Prostate gland (tissue), 2 donors: ENCODE data around the gene TEX261.

Experiments used
- CTCF ChIP-seq, 4 experiments: fragments of 200-600 bp in 2 of 4; fragments of 450-650 bp in 2 of 4; sonication (generic) in 2 of 4; IDR thresholded peaks; 1 replicate in 3 of 4; 2 replicates in 1 of 4; pipeline ENCODE4 v1.5.1; 2016 to 2019; ENCODE audit warnings: antibody characterized with exemption in 4 of 4, mild to moderate bottlenecking in 2 of 4, moderate library complexity in 2 of 4
- POLR2A ChIP-seq: fragments of 450-650 bp; IDR thresholded peaks from one replicate; pipeline ENCODE4 v1.6.1; 2016; ENCODE audit warnings: antibody characterized with exemption, mild to moderate bottlenecking

GRCh38 chr2:70985956-70986355 lies 8.7 kb downstream of the TEX261 start:
- no peak for TF ChIP-seq CTCF (IDR thresholded peaks at IDR 0.05)
- TF ChIP-seq POLR2A = no peak
